ENCODE data around the gene TH.

Gene TH

GRCh38 chr11:2143799-2144543 is 27.6 kb downstream of the TH start:
- Histone ChIP-seq H3K9me3 (ENCODE audit: control insufficient read depth, insufficient read depth, low read length) (no peaks in the 10 kb centered on the region), H3K27me3 (ENCODE audit: control insufficient read depth, insufficient read depth, low read length) (peaks cover 98% of the 10 kb centered on the region), H3K9ac (ENCODE audit: low read depth, low read length) (no peak overlapping the region), H3K4me1 (ENCODE audit: control insufficient read depth, insufficient read depth, low read length) (peaks cover 7% of the 10 kb centered on the region; the same call in 1 of the 2 replicates), H3K36me3 (ENCODE audit: control insufficient read depth, insufficient read depth, low read length) (no peaks in the 10 kb centered on the region), H3K4me3 (ENCODE audit: low read depth, low read length) (no peak overlapping the region), H3K27ac (ENCODE audit: low read depth, low read length) (no peak overlapping the region)

GRCh38 chr11:2143477-2143798 is 28.2 kb downstream of the TH start:
- H3K36me3 ChIP-seq (ENCODE audit: control insufficient read depth, insufficient read depth, low read length), result no peaks in the 10 kb centered on the region
- no peaks in the 10 kb centered on the region for H3K9me3 ChIP-seq (ENCODE audit: control insufficient read depth, insufficient read depth, low read length)
- H3K27ac ChIP-seq (ENCODE audit: low read depth, low read length), result no peak overlapping the region
- H3K9ac ChIP-seq (ENCODE audit: low read depth, low read length), result no peak overlapping the region
- H3K4me1 ChIP-seq (ENCODE audit: control insufficient read depth, insufficient read depth, low read length), result peaks cover 7% of the 10 kb centered on the region; the same call in 1 of the 2 replicates
- H3K27me3 ChIP-seq (ENCODE audit: control insufficient read depth, insufficient read depth, low read length), result peaks cover 98% of the 10 kb centered on the region
- no peak overlapping the region for H3K4me3 ChIP-seq (ENCODE audit: low read depth, low read length)

- Histone ChIP-seq H3K4me1 (ENCODE audit: control insufficient read depth, insufficient read depth, low read length) (peaks cover 7% of the 10 kb centered on the region; the same call in 1 of the 2 replicates), H3K9me3 (ENCODE audit: control insufficient read depth, insufficient read depth, low read length) (no peaks in the 10 kb centered on the region), H3K36me3 (ENCODE audit: control insufficient read depth, insufficient read depth, low read length) (no peaks in the 10 kb centered on the region), H3K27ac (ENCODE audit: low read depth, low read length) (no peak overlapping the region), H3K4me3 (ENCODE audit: low read depth, low read length) (no peak overlapping the region), H3K27me3 (ENCODE audit: control insufficient read depth, insufficient read depth, low read length) (peaks cover 98% of the 10 kb centered on the region), H3K9ac (ENCODE audit: low read depth, low read length) (no peak overlapping the region)
Measured at GRCh38 chr11:2142762-2143202, 28.8 kb downstream of the TH start.

- Histone ChIP-seq H3K4me3 (ENCODE audit: low read depth, low read length) (no peak overlapping the region), H3K9ac (ENCODE audit: low read depth, low read length) (no peak overlapping the region), H3K9me3 (ENCODE audit: control insufficient read depth, insufficient read depth, low read length) (no peaks in the 10 kb centered on the region), H3K27me3 (ENCODE audit: control insufficient read depth, insufficient read depth, low read length) (peaks cover 98% of the 10 kb centered on the region), H3K27ac (ENCODE audit: low read depth, low read length) (no peak overlapping the region), H3K4me1 (ENCODE audit: control insufficient read depth, insufficient read depth, low read length) (peaks cover 6% of the 10 kb centered on the region; the same call in 1 of the 2 replicates), H3K36me3 (ENCODE audit: control insufficient read depth, insufficient read depth, low read length) (no peaks in the 10 kb centered on the region)
Measured at GRCh38 chr11:2142300-2142759, 29.3 kb downstream of the TH start.

GRCh38 chr11:2140411-2141400 is 30.9 kb downstream of the TH start:
- no peak overlapping the region for H3K9ac ChIP-seq (ENCODE audit: low read depth, low read length)
- peaks cover 98% of the 10 kb centered on the region for H3K27me3 ChIP-seq (ENCODE audit: control insufficient read depth, insufficient read depth, low read length)
- H3K4me1 ChIP-seq (ENCODE audit: control insufficient read depth, insufficient read depth, low read length), result 0 out of 2 replicates have a peak, but pooled peaks cover under 1% of the 10 kb centered on the region
- H3K4me3 ChIP-seq (ENCODE audit: low read depth, low read length), result no peak overlapping the region
- no peaks in the 10 kb centered on the region for H3K9me3 ChIP-seq (ENCODE audit: control insufficient read depth, insufficient read depth, low read length)
- H3K27ac ChIP-seq (ENCODE audit: low read depth, low read length), result no peak overlapping the region
- no peaks in the 10 kb centered on the region for H3K36me3 ChIP-seq (ENCODE audit: control insufficient read depth, insufficient read depth, low read length)

- Histone ChIP-seq H3K9ac (ENCODE audit: low read depth, low read length) (no peak overlapping the region), H3K27ac (ENCODE audit: low read depth, low read length) (no peak overlapping the region), H3K4me1 (ENCODE audit: control insufficient read depth, insufficient read depth, low read length) (no peaks in the 10 kb centered on the region), H3K4me3 (ENCODE audit: low read depth, low read length) (peak overlapping the region; percentile 35; the same call in 1 of the 2 replicates), H3K9me3 (ENCODE audit: control insufficient read depth, insufficient read depth, low read length) (no peaks in the 10 kb centered on the region), H3K27me3 (ENCODE audit: control insufficient read depth, insufficient read depth, low read length) (peaks cover 98% of the 10 kb centered on the region), H3K36me3 (ENCODE audit: control insufficient read depth, insufficient read depth, low read length) (no peaks in the 10 kb centered on the region)
Measured at GRCh38 chr11:2139621-2140337, 31.8 kb downstream of the TH start.

GRCh38 chr11:2139123-2139521 is 32.5 kb downstream of the TH start, which contains the start of gene IGF2:
Gene IGF2 (minus strand): TSS chr11:2139389. CDS start chr11:2135523, 3,866 bp downstream.
- peak within 1 kb of the TSS; percentile 35; the same call in 1 of the 2 replicates for H3K4me3 ChIP-seq (ENCODE audit: low read depth, low read length)
- no peaks in the 10 kb centered on the region for H3K36me3 ChIP-seq (ENCODE audit: control insufficient read depth, insufficient read depth, low read length)
- H3K9ac ChIP-seq (ENCODE audit: low read depth, low read length), result no peak within 1 kb of the TSS
- no peaks in the 10 kb centered on the region for H3K9me3 ChIP-seq (ENCODE audit: control insufficient read depth, insufficient read depth, low read length)
- H3K27me3 ChIP-seq (ENCODE audit: control insufficient read depth, insufficient read depth, low read length), result peaks cover 96% of the 10 kb centered on the region
- no peak within 1 kb of the TSS for H3K27ac ChIP-seq (ENCODE audit: low read depth, low read length)
- no peaks in the 10 kb centered on the region for H3K4me1 ChIP-seq (ENCODE audit: control insufficient read depth, insufficient read depth, low read length)

- no peak overlapping the region for H3K27ac ChIP-seq (ENCODE audit: low read depth, low read length)
- H3K4me3 ChIP-seq (ENCODE audit: low read depth, low read length), result no peak overlapping the region
- H3K4me1 ChIP-seq (ENCODE audit: control insufficient read depth, insufficient read depth, low read length), result no peaks in the 10 kb centered on the region
- no peak overlapping the region for H3K9ac ChIP-seq (ENCODE audit: low read depth, low read length)
- H3K9me3 ChIP-seq (ENCODE audit: control insufficient read depth, insufficient read depth, low read length), result no peaks in the 10 kb centered on the region
- H3K36me3 ChIP-seq (ENCODE audit: control insufficient read depth, insufficient read depth, low read length), result no peaks in the 10 kb centered on the region
- peaks cover 96% of the 10 kb centered on the region for H3K27me3 ChIP-seq (ENCODE audit: control insufficient read depth, insufficient read depth, low read length)
Measured at GRCh38 chr11:2138431-2139122, 33.0 kb downstream of the TH start.

- Histone ChIP-seq H3K9me3 (ENCODE audit: control insufficient read depth, insufficient read depth, low read length) (no peaks in the 10 kb centered on the region), H3K36me3 (ENCODE audit: control insufficient read depth, insufficient read depth, low read length) (no peaks in the 10 kb centered on the region), H3K9ac (ENCODE audit: low read depth, low read length) (no peak overlapping the region), H3K27me3 (ENCODE audit: control insufficient read depth, insufficient read depth, low read length) (peaks cover 96% of the 10 kb centered on the region), H3K27ac (ENCODE audit: low read depth, low read length) (no peak overlapping the region), H3K4me3 (ENCODE audit: low read depth, low read length) (no peak overlapping the region; the same call in 1 of the 2 replicates), H3K4me1 (ENCODE audit: control insufficient read depth, insufficient read depth, low read length) (no peaks in the 10 kb centered on the region)
Measured at GRCh38 chr11:2138068-2138430, 33.6 kb downstream of the TH start.

Measured in HUES48 (cell line).